ENCODE results near the gene COL25A1.

GRCh38 chr4:109118635-109119034 lies 183.8 kb downstream of the COL25A1 start:
- TF ChIP-seq CTCF (IDR thresholded peaks at IDR 0.05) = no peak
- no peak for TF ChIP-seq EP300 (IDR thresholded peaks at IDR 0.05; ENCODE audit: low read depth)
- TF ChIP-seq POLR2AphosphoS5 (IDR thresholded peaks at IDR 0.05) = no peak
